ENCODE results near the gene USP22. TPM values are rescaled to one million over a fixed set of nuclear protein-coding genes. Genes with fewer than 3 reads are reported as not detected.

USP22 gene
- total and polyA plus RNA-seq, 2 of the 8 experiments (the other 6 are each of a cell fraction or from before 2014, with no cell fraction given) = 221 to 316 TPM

DNA sequence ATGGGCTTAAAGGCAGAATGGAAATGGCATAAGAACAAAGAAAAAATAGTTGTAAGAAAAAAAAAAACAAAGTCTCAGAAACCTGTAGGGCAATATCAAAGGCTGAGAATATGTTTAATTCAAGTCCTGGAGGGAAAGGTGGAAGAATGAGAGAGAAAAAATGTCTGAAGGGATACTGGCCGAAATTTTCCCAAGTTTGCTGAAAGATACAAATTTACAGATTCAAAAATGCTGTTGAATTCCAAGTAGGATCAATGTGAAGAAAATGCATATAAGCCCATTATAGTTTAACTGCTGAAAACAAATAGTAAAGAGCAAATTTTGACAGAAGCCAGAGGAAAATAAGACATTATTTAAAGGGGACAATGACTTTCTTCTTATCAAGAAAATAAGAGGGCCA lies 6.6 kb upstream of the USP22 start (continued):
- TF ChIP-seq CBX5 (IDR thresholded peaks at IDR 0.05; ENCODE audit: low read depth, low read length) (no peak), SRF (IDR thresholded peaks at IDR 0.05; ENCODE audit: low read depth, low read length) (no peak), MAFK (IDR thresholded peaks at IDR 0.05; ENCODE audit: low read depth, low read length) (no peak), EGR1 (IDR thresholded peaks at IDR 0.05; ENCODE audit: borderline replicate concordance, low read depth, low read length) (no peak), SIX5 (IDR thresholded peaks at IDR 0.05; ENCODE audit: low read depth, low read length) (no peak), ZNF274 (IDR thresholded peaks at IDR 0.05; ENCODE audit: borderline replicate concordance, extremely low read depth, low read length) (no peak)

All from H1 (cell line).